SU-DHL-6 (cell line): ENCODE results near the gene SH3GL1.

ENCODE experiments used
- CTCF ChIP-seq: fragments of 200-600 bp; sonication (generic); IDR thresholded peaks from one replicate; pipeline ENCODE4 v1.5.1; 2017; ENCODE audit warnings: antibody characterized with exemption, mild to moderate bottlenecking, low read length, moderate library complexity; ENCODE audit not compliant: insufficient read depth, poor library complexity, severe bottlenecking
- EZH2phosphoT487 ChIP-seq: fragments of 200-600 bp; sonication (generic), shearing (Covaris generic); conservative IDR thresholded peaks from 2 replicates; pipeline ENCODE4 v1.6.1; 2018; ENCODE audit warnings: mild to moderate bottlenecking, antibody characterized with exemption, low read length, moderate library complexity, mixed read lengths

- TF ChIP-seq CTCF (no peak), EZH2phosphoT487 (no peak)
Observed at GRCh38 chr19:4385291-4386040, 14.9 kb downstream of the SH3GL1 start.
